OCI-LY7 (cell line): Measurements from ENCODE around the gene LYSMD2. TPM values are rescaled to one million over a fixed set of nuclear protein-coding genes. Genes with fewer than 3 reads are reported as not detected.
A peak's percentile ranks its signal among the peaks of the same experiment; 100 is the strongest.

Experiments
- BruUV-seq: library from RNA; stranded (reverse); fragments of 400-500 nt; replicated peaks from 2 replicates; lab custom pipeline; 2021; lab: Mats Ljungman, UMichigan
- CTCF ChIA-PET: fragments of 300-600 bp; sonication (Branson Sonifier 250); formaldehyde crosslinking; loops from one replicate; lab custom pipeline; 2022; ENCODE audit warnings: antibody characterized with exemption; ENCODE audit not compliant: unreplicated experiment; lab: Charles Lee
- POLR2A ChIA-PET: fragments of 300-600 bp; sonication (Branson Sonifier 250); formaldehyde crosslinking; loops from one replicate; lab custom pipeline; 2022; ENCODE audit warnings: antibody characterized with exemption; lab: Charles Lee
- DNase-seq: peaks from one replicate; pipeline ENCODE4 v3.0.0-alpha.2; 2015; ENCODE audit warnings: low spot score
- H2AFZ ChIP-seq: fragments of 200-600 bp; sonication (generic), shearing (Covaris generic); 2 replicates; pipeline ENCODE4 v1.6.1; 2014; ENCODE audit warnings: mild to moderate bottlenecking, antibody characterized with exemption, low read length, moderate library complexity
- H3K27ac ChIP-seq: fragments of 200-600 bp; sonication (generic); 2 replicates; pipeline ENCODE4 v1.5.1; 2014; ENCODE audit warnings: mixed run types, low read depth, mild to moderate bottlenecking, moderate library complexity, low read length, inconsistent platforms; ENCODE audit not compliant: poor library complexity, severe bottlenecking
- H3K36me3 ChIP-seq: fragments of 200-600 bp; sonication (generic); 2 replicates; pipeline ENCODE4 v1.6.1; 2014; ENCODE audit warnings: mild to moderate bottlenecking, antibody characterized with exemption, low read length, moderate library complexity, mixed read lengths; ENCODE audit not compliant: insufficient read depth
- H3K4me1 ChIP-seq: fragments of 200-600 bp; sonication (generic); 2 replicates; pipeline ENCODE4 v1.5.1; 2014; ENCODE audit warnings: mild to moderate bottlenecking, low read length; ENCODE audit not compliant: insufficient read depth, poor library complexity, severe bottlenecking
- H3K4me2 ChIP-seq: fragments of 200-600 bp; sonication (generic); 2 replicates; pipeline ENCODE4 v1.6.1; 2014; ENCODE audit warnings: mild to moderate bottlenecking, low read length
- H3K4me3 ChIP-seq: fragments of 200-600 bp; sonication (generic); 2 replicates; pipeline ENCODE4 v1.5.1; 2014; ENCODE audit warnings: mild to moderate bottlenecking, low read depth, low read length; ENCODE audit not compliant: poor library complexity, severe bottlenecking
- H3K79me2 ChIP-seq: fragments of 200-600 bp; sonication (generic); 2 replicates; pipeline ENCODE4 v1.6.1; 2016; ENCODE audit warnings: low read depth, mild to moderate bottlenecking, low read length, moderate library complexity, mixed read lengths; ENCODE audit not compliant: insufficient read depth
- H3K9me2 ChIP-seq: fragments of 200-600 bp; sonication (generic); 2 replicates; pipeline ENCODE4 v1.6.1; 2016; ENCODE audit warnings: mild to moderate bottlenecking, low read length, mixed read lengths; ENCODE audit not compliant: insufficient read depth
- H3K9me3 ChIP-seq: fragments of 200-600 bp; sonication (generic); 2 replicates; pipeline ENCODE4 v1.6.1; 2014; ENCODE audit warnings: mild to moderate bottlenecking, mixed run types, low read length, mixed read lengths
- H4K20me1 ChIP-seq: fragments of 200-600 bp; sonication (generic); 2 replicates; pipeline ENCODE4 v1.6.1; 2014; ENCODE audit warnings: mild to moderate bottlenecking, antibody characterized with exemption, low read length, moderate library complexity, mixed read lengths; ENCODE audit not compliant: insufficient read depth
- CTCF ChIP-seq: fragments of 200-600 bp; sonication (generic); conservative IDR thresholded peaks from 2 replicates; pipeline ENCODE4 v1.5.1; 2014; ENCODE audit warnings: mild to moderate bottlenecking, antibody characterized with exemption, low read length, moderate library complexity, mixed read lengths
- EZH2phosphoT487 ChIP-seq: fragments of 200-600 bp; sonication (generic); IDR thresholded peaks from 2 replicates; pipeline ENCODE4 v1.6.1; 2018; ENCODE audit warnings: low read depth, borderline replicate concordance, mild to moderate bottlenecking, mixed run types, antibody characterized with exemption, low read length, moderate library complexity, mixed read lengths
- intact Hi-C: fragments of 100-400 bp; cut with micrococcal nuclease; formaldehyde crosslinking; loops from one replicate; pipeline ENCODE4 v1.10.0; 2022; ENCODE audit not compliant: unreplicated experiment
- total RNA-seq, 2 experiments: library from RNA; depleted of rRNA in 1 of 2; stranded (reverse); fragments of >200 nt in 1 of 2; shearing (Covaris generic) in 1 of 2; gene quantifications; 2 replicates each; pipeline ENCODE4 v1.2.3, GENCODE V29; 2014 to 2022

LYSMD2 gene
- total RNA-seq, 2 experiments from 2014 or later: 0.89 TPM; not detected in 1

GRCh38 chr15:51750792-51751696 is 13.6 kb upstream of the LYSMD2 start, which contains the start of gene TMOD2:
Gene TMOD2 (plus strand): TSS chr15:51751597. CDS start chr15:51766442, 14,845 bp downstream.
- intact Hi-C loops: no loop called here
- Histone ChIP-seq H3K4me3 (peak within 1 kb of the TSS; percentile 33), H2AFZ (no peak within 1 kb of the TSS), H3K9me2 (no peaks in the 10 kb centered on the region), H3K4me2 (peak within 1 kb of the TSS; percentile 52; the same call in 1 of the 2 replicates), H3K9me3 (no peaks in the 10 kb centered on the region), H3K4me1 (no peaks in the 10 kb centered on the region), H3K79me2 (no peaks in the 10 kb centered on the region), H3K27ac (no peak within 1 kb of the TSS), H3K36me3 (no peaks in the 10 kb centered on the region), H4K20me1 (no peaks in the 10 kb centered on the region)
- ChIA-PET POLR2A (interaction anchor here (0.6 kb wide), 1 partner anchor 755 kb away, joined by 3 read pairs; no protein-coding TSS in a partner anchor), CTCF (no interaction called here)
- DNase-seq: no peak
- no TSS peak for BruUV-seq
- TF ChIP-seq EZH2phosphoT487 (no peak; the same call in 1 of the 2 replicates), CTCF (no peak)

DNA sequence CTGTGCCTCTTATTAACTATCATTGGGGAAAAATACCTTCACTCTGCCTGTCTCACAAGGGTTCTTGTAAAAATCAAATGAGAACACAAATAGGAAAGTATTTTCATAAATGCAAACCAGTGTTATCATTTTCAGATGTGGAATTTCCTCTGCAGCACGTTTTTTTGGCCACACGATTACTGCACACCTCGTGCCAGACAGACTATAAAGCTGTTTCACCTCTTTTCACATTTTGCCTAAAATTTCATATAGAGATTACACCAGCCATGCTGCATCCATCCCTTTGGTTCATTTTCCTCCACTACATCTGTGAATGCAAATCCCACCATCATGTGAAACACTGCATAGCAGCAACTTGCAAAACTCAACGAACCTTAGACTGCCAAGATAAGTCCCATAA is 12.7 kb upstream of the LYSMD2 start:
- CTCF ChIA-PET: no interaction called here

More for the DNA sequence above, 12.7 kb upstream of the LYSMD2 start:
- Histone ChIP-seq H3K36me3 (no peaks in the 10 kb centered on the region), H3K9me3 (no peaks in the 10 kb centered on the region), H2AFZ (no peak overlapping the region), H4K20me1 (no peaks in the 10 kb centered on the region), H3K27ac (no peak overlapping the region), H3K4me1 (no peaks in the 10 kb centered on the region), H3K9me2 (no peaks in the 10 kb centered on the region), H3K4me3 (no peak overlapping the region), H3K4me2 (no peak overlapping the region), H3K79me2 (no peaks in the 10 kb centered on the region)
- TF ChIP-seq EZH2phosphoT487 (0 out of 2 replicates have a peak, but pooled peaks have one; percentile 5), CTCF (no peak)
- POLR2A ChIA-PET: no interaction called here
- DNase-seq: no peak
- no TSS peak for BruUV-seq
- intact Hi-C loops: no loop called here
